Fibroblast of lung (primary cell): ENCODE measurements around the gene TXNDC8. TPM values are rescaled to one million over a fixed set of nuclear protein-coding genes. Genes with fewer than 3 reads are reported as not detected.

Experiments
- DNase-seq, 2 donors: peaks; one replicate each; pipeline versions ENCODE4 v3.0.0 to v3.0.0-alpha.2; 2010; ENCODE audit warnings: low read depth in 2 of 2
- H2AFZ ChIP-seq: 2 replicates; pipeline ENCODE4 v1.5.1; 2012; ENCODE audit warnings: low read length, control low read depth, inconsistent platforms
- H3K27ac ChIP-seq: 2 replicates; pipeline ENCODE4 v1.5.1; 2011; ENCODE audit warnings: low read length, control low read depth; ENCODE audit not compliant: insufficient read depth
- H3K27me3 ChIP-seq: 2 replicates; pipeline ENCODE4 v1.5.1; 2011; ENCODE audit warnings: mild to moderate bottlenecking, low read length; ENCODE audit not compliant: control insufficient read depth, insufficient read depth
- H3K36me3 ChIP-seq: 2 replicates; pipeline ENCODE4 v1.5.1; 2011; ENCODE audit warnings: low read length; ENCODE audit not compliant: control insufficient read depth, insufficient read depth
- H3K4me1 ChIP-seq: 2 replicates; pipeline ENCODE4 v1.5.1; 2011; ENCODE audit warnings: low read length; ENCODE audit not compliant: control insufficient read depth, insufficient read depth; ENCODE audit errors: extremely low read depth
- H3K4me2 ChIP-seq: 2 replicates; pipeline ENCODE4 v1.5.1; 2011; ENCODE audit warnings: low read length, control low read depth; ENCODE audit not compliant: insufficient read depth; ENCODE audit errors: extremely low read depth
- H3K4me3 ChIP-seq, 4 experiments: fragments of 200-600 bp in 1 of 4; sonication (generic) in 1 of 4; replicated peaks in 1 of 4; 2 replicates each; pipeline ENCODE4 v1.5.1; 2011 to 2016; ENCODE audit warnings: low read length in 4 of 4, low read depth in 3 of 4, mild to moderate bottlenecking in 3 of 4, control low read depth in 2 of 4, inconsistent platforms in 1 of 4, mixed read lengths in 1 of 4; ENCODE audit not compliant: insufficient read depth in 1 of 4; ENCODE audit errors: control extremely low read depth in 1 of 4
- H3K79me2 ChIP-seq: 2 replicates; pipeline ENCODE4 v1.5.1; 2012; ENCODE audit warnings: mild to moderate bottlenecking, low read length, inconsistent platforms; ENCODE audit not compliant: control insufficient read depth, insufficient read depth
- H3K9ac ChIP-seq: 2 replicates; pipeline ENCODE4 v1.5.1; 2011; ENCODE audit warnings: mild to moderate bottlenecking, low read length, control low read depth; ENCODE audit not compliant: insufficient read depth
- H3K9me3 ChIP-seq: 2 replicates; pipeline ENCODE4 v1.5.1; 2012; ENCODE audit warnings: low read depth, low read length; ENCODE audit not compliant: control insufficient read depth, insufficient read depth
- H4K20me1 ChIP-seq: 2 replicates; pipeline ENCODE4 v1.5.1; 2011; ENCODE audit warnings: low read length; ENCODE audit not compliant: control insufficient read depth, insufficient read depth; ENCODE audit errors: extremely low read depth
- CTCF ChIP-seq, 2 donors: IDR thresholded peaks in 1 of 2; conservative IDR thresholded peaks in 1 of 2; 1 replicate in 1 of 2; 2 replicates in 1 of 2; pipeline ENCODE4 v1.5.1; 2011 to 2012; ENCODE audit warnings: low read length in 2 of 2, control low read depth in 1 of 2, inconsistent platforms in 1 of 2, low read depth in 1 of 2, mild to moderate bottlenecking in 1 of 2
- EZH2 ChIP-seq: IDR thresholded peaks from 2 replicates; pipeline ENCODE4 v1.5.1; 2012; ENCODE audit warnings: low read length, control low read depth, mild to moderate bottlenecking; ENCODE audit errors: missing control alignments
- polyA plus RNA-seq, 2 donors: library from polyadenylated mRNA; depleted of rRNA in 1 of 2; stranded (reverse) in 1 of 2; unstranded in 1 of 2; fragments of >200 nt; gene quantifications; 2 replicates each; pipeline ENCODE4 v1.2.1, GENCODE V29; 2011 to 2012; ENCODE audit warnings: missing spikeins in 1 of 2
- total RNA-seq: library from RNA; depleted of rRNA; stranded (reverse); fragments of >200 nt; gene quantifications from 2 replicates; pipeline ENCODE4 v1.2.1, GENCODE V29; 2014

TXNDC8 gene
- total and polyA plus RNA-seq, 2 donors (not counting 1 experiment from before 2014, with no cell fraction given): not detected

- DNase-seq: no peak
- no peak overlapping the region for H3K9ac ChIP-seq
Measured at GRCh38 chr9:110343551-110343950, 5.9 kb upstream of the TXNDC8 start.

GRCh38 chr9:110340306-110340705, 2.6 kb upstream of the TXNDC8 start:
- Histone ChIP-seq H3K4me3 (no peak overlapping the region), H3K36me3 (no peaks in the 10 kb centered on the region), H3K27me3 (no peaks in the 10 kb centered on the region), H3K9me3 (no peaks in the 10 kb centered on the region), H2AFZ (no peak overlapping the region), H3K4me2 (no peak overlapping the region), H3K79me2 (no peaks in the 10 kb centered on the region), H3K27ac (no peak overlapping the region), H4K20me1 (no peaks in the 10 kb centered on the region), H3K9ac (no peak overlapping the region), H3K4me1 (peaks cover 6% of the 10 kb centered on the region)
- DNase-seq: peak; percentile 18 to 20
- TF ChIP-seq CTCF (conservative IDR thresholded peaks at IDR 0.05 in 1 of 2, IDR thresholded peaks at IDR 0.05 in 1 of 2; ENCODE audit: low read depth in 1 of 2, low read length in 2 of 2) (peak; percentile 41 to 48), EZH2 (no peak)

More at GRCh38 chr9:110343551-110343950, 5.9 kb upstream of the TXNDC8 start:
- Histone ChIP-seq H3K36me3 (no peaks in the 10 kb centered on the region), H3K9me3 (no peaks in the 10 kb centered on the region), H3K4me1 (no peaks in the 10 kb centered on the region), H4K20me1 (no peaks in the 10 kb centered on the region), H3K27me3 (no peaks in the 10 kb centered on the region), H3K4me3 (no peak overlapping the region), H3K4me2 (no peak overlapping the region), H3K79me2 (no peaks in the 10 kb centered on the region), H3K27ac (no peak overlapping the region), H2AFZ (no peak overlapping the region)
- no peak for TF ChIP-seq CTCF (conservative IDR thresholded peaks at IDR 0.05 in 1 of 2, IDR thresholded peaks at IDR 0.05 in 1 of 2; ENCODE audit: low read depth in 1 of 2, low read length in 2 of 2)
- TF ChIP-seq EZH2: no peak

- Histone ChIP-seq H2AFZ (no peak overlapping the region), H3K36me3 (no peaks in the 10 kb centered on the region), H3K27me3 (no peaks in the 10 kb centered on the region), H3K27ac (no peak overlapping the region), H3K4me2 (no peak overlapping the region), H3K9me3 (no peaks in the 10 kb centered on the region), H3K9ac (no peak overlapping the region), H3K4me1 (peaks cover 6% of the 10 kb centered on the region), H4K20me1 (no peaks in the 10 kb centered on the region), H3K79me2 (no peaks in the 10 kb centered on the region), H3K4me3 (no peak overlapping the region)
- peak; percentile 8 to 22 for DNase-seq
- TF ChIP-seq CTCF (conservative IDR thresholded peaks at IDR 0.05 in 1 of 2, IDR thresholded peaks at IDR 0.05 in 1 of 2; ENCODE audit: low read depth in 1 of 2, low read length in 2 of 2) (no peak), EZH2 (no peak)
Measured at GRCh38 chr9:110338143-110338542, 480 bp upstream of the TXNDC8 start.
